Measurements from ENCODE around the gene DNAH14. TPM values are rescaled to one million over a fixed set of nuclear protein-coding genes. Genes with fewer than 3 reads are reported as not detected.

Gene DNAH14
- total RNA-seq, 4 donors from 2014 or later: 4.1 to 84.0 (median 11.4) TPM

GRCh38 chr1:225430301-225430700 is 500.8 kb downstream of the DNAH14 start:
- in situ Hi-C loops (cut with MboI; ENCODE audit: low pct_ligation_motif_present in 1 of 4, low pct_unique_long_range_greater_than_20kb in 1 of 4, low sequenced_read_pairs in 3 of 4) (no loop called here), intact Hi-C loops (cut with DNase I; ENCODE audit: low total_unique reads) (no loop called here)
- peak overlapping the region in 1 of 4 donors; percentile 31 for H3K27ac ChIP-seq
- H3K36me3 ChIP-seq: no peaks in the 10 kb centered on the region
- no peaks in the 10 kb centered on the region for H3K27me3 ChIP-seq
- DNase-seq: no peak
- H3K9me3 ChIP-seq: no peaks in the 10 kb centered on the region
- 54 to 86% methylated on average over 6 to 7 of the region's 7 CpGs for WGBS, 2 donors (ENCODE audit: low coverage in 1 of 2)
- TF ChIP-seq CTCF (IDR thresholded peaks at IDR 0.05) (no peak), POLR2A (IDR thresholded peaks at IDR 0.05) (no peak)
- peaks cover 6 to 20% (median 18%) of the 10 kb centered on the region in 4 donors for H3K4me1 ChIP-seq
- H3K4me3 ChIP-seq: no peak overlapping the region

- Histone ChIP-seq H3K27ac (no peak overlapping the region), H3K27me3 (no peaks in the 10 kb centered on the region), H3K4me3 (no peak overlapping the region), H3K4me1 (peaks cover 0 to 10% (median 8%) of the 10 kb centered on the region in 4 donors), H3K9me3 (no peaks in the 10 kb centered on the region), H3K36me3 (no peaks in the 10 kb centered on the region)
- in situ Hi-C loops (cut with MboI; ENCODE audit: low pct_ligation_motif_present in 1 of 4, low pct_unique_long_range_greater_than_20kb in 1 of 4, low sequenced_read_pairs in 3 of 4): no loop called here
- no peak for DNase-seq
- WGBS, 2 donors (ENCODE audit: low coverage in 1 of 2): 95% methylated on average over 28 of the region's 36 CpGs; no CpG with 5 or more reads in 1 of the 2 donors
- TF ChIP-seq POLR2AphosphoS5 (IDR thresholded peaks at IDR 0.05) (no peak), EP300 (IDR thresholded peaks at IDR 0.05; ENCODE audit: low read depth) (no peak), CTCF (IDR thresholded peaks at IDR 0.05) (no peak), POLR2A (IDR thresholded peaks at IDR 0.05) (no peak)
- intact Hi-C loops (cut with DNase I; ENCODE audit: low total_unique reads): no loop called here
These were observed 501.8 kb downstream of the DNAH14 start for GRCh38 chr1:225431081-225431863.

- WGBS, 2 donors (ENCODE audit: low coverage in 1 of 2): 78 to 93% methylated on average over 5 of the region's 5 CpGs
These were observed 504.6 kb downstream of the DNAH14 start for GRCh38 chr1:225434046-225434445.

GRCh38 chr1:225435076-225435475 is 505.6 kb downstream of the DNAH14 start:
- H3K9me3 ChIP-seq: no peaks in the 10 kb centered on the region
- H3K36me3 ChIP-seq: no peaks in the 10 kb centered on the region
- TF ChIP-seq POLR2A (IDR thresholded peaks at IDR 0.05): no peak
- no peak for TF ChIP-seq EP300 (IDR thresholded peaks at IDR 0.05; ENCODE audit: low read depth)
- no peak for TF ChIP-seq POLR2AphosphoS5 (IDR thresholded peaks at IDR 0.05)
- TF ChIP-seq CTCF (IDR thresholded peaks at IDR 0.05): no peak
- in situ Hi-C loops (cut with MboI; ENCODE audit: low pct_ligation_motif_present in 1 of 4, low pct_unique_long_range_greater_than_20kb in 1 of 4, low sequenced_read_pairs in 3 of 4) (no loop called here), intact Hi-C loops (cut with DNase I; ENCODE audit: low total_unique reads) (no loop called here)
- no peak for DNase-seq
- H3K4me3 ChIP-seq: no peak overlapping the region
- H3K27ac ChIP-seq: no peak overlapping the region
- peaks cover 0 to 23% (median 18%) of the 10 kb centered on the region in 4 donors for H3K4me1 ChIP-seq
- no peaks in the 10 kb centered on the region for H3K27me3 ChIP-seq
- whole genome bisulfite sequencing, 2 donors (ENCODE audit: low coverage in 1 of 2): 72 to 80% methylated on average over 6 of the region's 6 CpGs

More at GRCh38 chr1:225434046-225434445, 504.6 kb downstream of the DNAH14 start:
- intact Hi-C loops (cut with DNase I; ENCODE audit: low total_unique reads): no loop called here
- Histone ChIP-seq H3K27me3 (no peaks in the 10 kb centered on the region), H3K9me3 (no peaks in the 10 kb centered on the region), H3K4me3 (no peak overlapping the region), H3K36me3 (no peaks in the 10 kb centered on the region), H3K4me1 (peaks cover 0 to 17% (median 16%) of the 10 kb centered on the region in 4 donors), H3K27ac (no peak overlapping the region)
- in situ Hi-C loops (cut with MboI; ENCODE audit: low pct_ligation_motif_present in 1 of 4, low pct_unique_long_range_greater_than_20kb in 1 of 4, low sequenced_read_pairs in 3 of 4): no loop called here
- TF ChIP-seq CTCF (IDR thresholded peaks at IDR 0.05) (no peak), POLR2A (IDR thresholded peaks at IDR 0.05) (no peak), POLR2AphosphoS5 (IDR thresholded peaks at IDR 0.05) (no peak), EP300 (IDR thresholded peaks at IDR 0.05; ENCODE audit: low read depth) (no peak)
- DNase-seq: no peak
